ENCODE data around the gene NTF3.

NTF3 gene

DNA sequence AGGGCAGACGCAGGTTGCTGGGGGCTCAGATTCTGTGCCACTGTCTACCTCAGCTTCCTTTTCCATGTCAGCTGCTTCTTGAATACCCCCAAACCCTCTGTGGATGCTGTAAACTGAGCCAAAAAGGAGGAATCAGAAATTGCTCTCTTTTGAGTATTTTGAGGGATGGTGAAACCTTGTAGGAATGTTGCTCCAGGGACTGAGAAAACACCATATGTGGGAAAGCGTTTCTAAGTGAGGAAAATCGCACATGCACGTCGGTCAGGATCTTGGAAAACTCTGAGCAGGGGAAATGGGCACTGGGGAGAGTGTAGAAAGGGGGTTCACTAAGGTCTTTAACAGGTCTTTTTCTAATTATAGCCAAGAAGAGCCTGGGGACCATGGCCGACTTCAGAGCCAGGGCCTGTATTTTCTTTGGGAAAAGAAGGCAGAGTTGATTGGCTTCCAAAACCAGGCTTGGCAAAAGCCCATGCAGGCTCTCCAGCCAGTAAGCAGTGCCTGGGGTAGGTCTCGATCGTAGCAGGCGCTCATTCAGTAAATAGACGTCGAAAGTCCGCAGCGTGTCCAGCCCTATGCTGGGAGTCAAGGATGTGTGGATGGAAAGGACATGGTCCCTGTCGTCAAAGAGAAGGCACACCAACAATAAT lies 58.0 kb downstream of the NTF3 start:
- DNase-seq = no peak

DNA sequence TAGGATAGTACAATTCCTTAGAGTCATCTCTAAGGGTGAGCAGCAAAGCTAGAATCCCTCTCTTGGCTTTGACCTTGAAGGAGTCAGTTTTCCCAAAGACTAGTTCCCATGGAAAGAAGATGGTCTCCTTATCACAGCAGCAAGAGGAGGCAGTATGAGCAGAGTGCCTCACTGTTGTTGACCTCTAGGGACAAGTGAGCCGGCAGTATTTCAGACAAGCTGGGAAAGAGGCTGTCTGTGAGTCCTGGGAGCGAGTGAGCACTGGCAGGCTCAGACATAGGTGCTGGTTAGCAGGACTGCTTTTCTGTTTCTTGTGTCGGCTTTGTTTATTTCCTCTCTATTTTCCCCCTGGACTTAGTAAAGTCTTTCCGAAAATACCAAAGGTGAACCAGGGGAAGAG lies 60.7 kb downstream of the NTF3 start:
- no peak for DNase-seq

DNA sequence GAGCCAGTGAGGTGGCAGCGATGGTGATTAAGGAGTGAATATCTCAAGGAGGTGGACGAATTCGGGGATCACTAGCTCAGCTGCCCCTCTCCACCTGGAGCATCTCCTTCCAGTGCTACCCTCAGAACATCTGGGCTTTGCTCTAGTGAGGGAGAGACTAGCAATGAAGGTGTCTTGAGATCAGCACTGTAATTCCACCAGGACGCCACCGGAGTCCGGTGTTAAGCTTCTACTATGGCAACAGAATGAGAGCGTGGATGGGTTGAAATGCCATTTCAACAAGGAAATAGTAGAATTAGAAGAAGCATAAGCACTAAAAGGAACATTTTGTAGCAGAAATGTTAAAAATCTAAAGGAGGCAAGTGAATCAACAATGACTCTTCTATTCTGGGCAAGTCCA lies 61.1 kb downstream of the NTF3 start:
- no peak for DNase-seq

DNA sequence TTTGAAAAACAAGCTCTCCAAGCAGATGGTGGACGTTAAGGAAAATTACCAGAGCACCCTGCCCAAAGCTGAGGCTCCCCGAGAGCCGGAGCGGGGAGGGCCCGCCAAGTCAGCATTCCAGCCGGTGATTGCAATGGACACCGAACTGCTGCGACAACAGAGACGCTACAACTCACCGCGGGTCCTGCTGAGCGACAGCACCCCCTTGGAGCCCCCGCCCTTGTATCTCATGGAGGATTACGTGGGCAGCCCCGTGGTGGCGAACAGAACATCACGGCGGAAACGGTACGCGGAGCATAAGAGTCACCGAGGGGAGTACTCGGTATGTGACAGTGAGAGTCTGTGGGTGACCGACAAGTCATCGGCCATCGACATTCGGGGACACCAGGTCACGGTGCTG lies 62.4 kb downstream of the NTF3 start:
- DNase-seq = no peak

DNA sequence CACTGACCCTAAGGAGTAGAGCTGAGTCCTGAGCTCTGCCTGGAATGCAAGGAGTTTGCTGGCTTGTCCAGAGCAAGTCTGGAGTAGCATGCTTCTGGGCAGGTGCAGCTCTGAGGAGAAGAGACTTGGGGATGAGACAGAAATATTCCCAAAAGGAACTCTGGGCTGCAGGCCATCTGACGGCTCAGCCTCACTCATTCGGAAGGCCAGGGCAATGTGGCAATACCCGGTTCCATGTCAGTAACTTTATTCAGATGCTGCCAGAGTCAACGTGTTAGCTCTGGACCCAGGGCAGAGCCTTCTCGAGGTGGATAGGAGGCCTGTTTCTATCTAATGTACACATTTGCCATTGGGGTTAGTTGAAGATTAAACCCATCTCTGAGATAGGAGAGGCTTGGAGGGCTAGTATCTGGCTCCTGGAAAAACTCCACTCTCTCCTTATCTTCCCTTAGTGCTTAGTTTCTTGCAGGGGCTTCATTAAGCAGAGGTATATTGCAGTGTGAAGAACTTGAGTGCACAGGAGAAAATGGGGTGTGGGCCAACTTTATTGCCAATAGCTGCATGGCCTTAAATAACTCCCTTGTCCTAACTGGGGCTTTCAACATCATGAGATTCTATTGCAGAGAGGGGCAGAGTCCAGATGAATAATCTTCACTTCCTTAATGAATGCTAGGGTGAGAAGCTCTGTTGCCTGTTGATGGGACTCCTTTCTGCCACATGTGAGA lies 65.6 kb downstream of the NTF3 start:
- no peak for DNase-seq

DNA sequence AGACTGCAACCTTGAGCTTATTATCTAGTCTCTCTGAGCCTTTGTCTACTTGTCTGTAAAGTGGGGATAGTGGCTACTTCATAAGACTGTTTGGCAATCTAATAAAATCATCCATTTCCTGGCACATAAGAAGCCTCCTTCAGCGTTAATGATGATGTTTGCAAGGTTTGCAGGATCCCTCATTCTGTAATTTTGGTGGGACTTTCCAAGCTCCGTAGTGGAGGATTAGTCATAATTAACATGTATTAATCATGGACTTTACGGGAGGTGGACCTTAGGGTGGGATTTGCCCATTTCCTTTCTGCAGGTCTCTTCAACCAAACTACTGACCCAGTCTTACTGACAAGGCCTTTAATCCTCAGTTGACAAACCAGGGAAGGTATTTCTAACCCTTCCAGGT lies 66.2 kb downstream of the NTF3 start:
- no peak for DNase-seq

DNA sequence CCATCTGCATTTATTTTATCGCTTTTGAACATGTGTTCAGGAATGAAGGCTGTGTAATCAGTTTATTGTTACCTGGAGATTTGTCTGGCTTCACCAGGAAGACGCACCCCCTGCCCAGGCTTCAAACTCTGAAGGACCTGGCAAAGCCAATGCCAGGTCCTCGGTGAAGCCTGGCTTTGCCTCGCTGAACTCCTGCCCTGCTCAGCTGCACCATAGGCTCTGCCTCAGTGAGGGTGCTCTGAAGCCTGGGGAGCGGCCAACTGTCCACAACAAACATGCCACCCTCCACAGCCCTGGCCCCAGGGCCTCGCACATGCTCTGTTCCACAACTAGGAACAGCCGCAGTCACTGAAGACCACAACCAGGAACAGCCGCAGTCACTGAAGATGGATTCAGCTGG lies 66.9 kb downstream of the NTF3 start:
- no peak for DNase-seq

DNA sequence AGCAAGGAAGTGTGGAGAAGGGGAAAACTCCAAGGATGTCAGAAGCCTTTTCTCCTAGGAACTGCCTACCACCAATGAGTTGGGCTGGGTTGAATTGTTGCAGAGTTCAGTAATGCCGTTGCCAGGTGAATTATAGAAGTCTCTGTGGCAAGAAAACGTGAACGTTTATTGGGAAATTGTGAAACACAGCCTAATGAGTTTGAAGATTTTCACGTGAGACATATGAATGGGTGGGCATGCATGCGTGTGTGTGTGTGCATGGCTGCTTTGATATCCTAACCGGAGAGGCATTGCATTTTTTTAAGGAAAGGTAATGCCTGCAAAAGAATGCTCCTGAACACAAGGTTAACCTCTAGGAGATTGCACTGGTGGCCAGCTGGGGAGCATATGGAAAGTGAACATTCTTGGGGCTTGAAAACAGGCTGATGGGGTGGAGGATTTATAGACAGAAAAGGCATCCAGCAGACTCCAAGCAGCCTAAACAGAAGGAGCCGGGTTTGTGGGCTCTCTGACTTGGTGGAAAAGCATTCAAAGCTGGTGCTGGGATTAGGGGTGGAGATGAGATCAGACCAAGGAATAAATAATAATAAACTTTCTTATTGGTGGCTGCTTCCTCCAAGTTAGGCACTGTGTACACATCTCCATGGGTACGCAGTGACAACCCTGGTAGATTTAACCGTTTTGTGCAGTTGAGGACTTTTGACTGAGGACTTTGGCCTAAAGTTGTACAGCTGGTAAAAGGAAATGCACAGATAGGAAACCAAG lies 67.8 kb downstream of the NTF3 start:
- no peak for DNase-seq

DNA sequence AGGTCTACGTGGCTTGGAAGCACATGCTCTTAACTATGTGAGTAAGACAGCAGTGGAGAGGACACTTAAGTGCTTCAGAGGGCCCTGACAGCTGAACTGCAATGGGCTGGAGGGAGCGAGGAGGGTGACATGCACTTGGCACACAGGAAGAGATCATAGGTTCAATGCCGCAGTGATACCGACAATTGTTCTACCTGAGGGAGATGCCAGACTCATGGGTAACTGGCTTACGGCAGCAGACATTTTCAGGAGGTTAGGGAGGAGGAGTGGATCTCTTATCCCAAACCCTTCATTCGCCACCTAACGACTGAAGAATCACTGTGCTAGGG lies 68.4 kb downstream of the NTF3 start:
- no peak for DNase-seq

DNA sequence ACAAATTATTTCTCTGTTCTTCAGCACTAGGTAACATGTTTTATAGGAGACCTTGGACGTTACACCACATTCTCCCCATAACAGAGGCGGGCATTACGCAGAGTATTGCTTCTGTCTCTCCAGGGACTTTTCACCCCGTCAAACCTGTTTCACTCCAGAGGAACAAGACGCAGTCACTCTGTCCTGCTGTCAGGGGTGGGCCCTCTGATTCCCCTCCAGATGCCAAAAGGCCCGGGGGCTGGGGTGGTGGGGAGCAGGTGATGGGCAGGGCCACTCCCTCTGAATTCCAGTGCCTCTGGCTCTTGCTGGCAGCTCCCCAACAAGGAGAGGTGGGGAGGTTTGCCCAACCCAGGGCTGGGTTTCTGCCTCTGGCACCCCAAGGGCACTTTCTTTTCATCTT lies 71.9 kb downstream of the NTF3 start:
- DNase-seq = no peak

DNA sequence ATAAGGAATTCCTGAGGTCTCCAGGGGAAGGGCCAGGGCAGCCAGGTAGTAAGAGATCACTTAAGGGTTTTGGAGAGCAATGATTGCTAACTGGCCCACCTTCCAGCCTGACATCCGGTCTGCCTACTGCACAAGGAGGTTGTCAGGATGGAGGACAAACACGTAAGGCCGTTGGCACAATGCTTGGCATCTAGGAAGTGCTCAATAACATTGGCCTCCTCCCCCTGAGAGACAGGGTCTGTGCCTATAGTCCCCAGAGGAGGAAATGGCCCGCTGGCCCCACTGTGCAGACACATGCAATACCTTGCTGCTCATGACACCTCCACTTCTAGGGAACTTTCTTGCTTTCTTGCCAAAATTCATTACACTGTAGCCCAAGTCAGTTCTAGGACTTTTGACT lies 73.2 kb downstream of the NTF3 start:
- DNase-seq = no peak

DNA sequence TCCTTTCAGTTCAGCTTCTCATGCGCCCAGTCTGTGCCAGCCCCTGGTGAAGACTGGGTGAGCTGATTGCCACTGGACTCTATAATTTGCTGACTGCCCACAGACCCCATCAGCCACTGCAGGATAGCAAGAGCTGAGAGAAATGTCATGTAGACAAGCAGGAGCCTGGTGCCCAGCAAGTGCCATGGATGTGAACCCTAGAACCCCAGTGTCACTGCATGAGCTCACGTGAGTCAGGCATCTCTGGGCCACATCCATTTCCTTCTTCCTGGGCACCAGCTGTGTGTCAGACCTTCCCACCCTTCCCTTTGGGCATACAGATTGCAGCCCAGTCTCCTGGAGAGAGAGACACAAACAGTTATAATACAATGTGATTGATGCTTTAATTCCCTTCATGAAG lies 73.8 kb downstream of the NTF3 start:
- DNase-seq = no peak

DNA sequence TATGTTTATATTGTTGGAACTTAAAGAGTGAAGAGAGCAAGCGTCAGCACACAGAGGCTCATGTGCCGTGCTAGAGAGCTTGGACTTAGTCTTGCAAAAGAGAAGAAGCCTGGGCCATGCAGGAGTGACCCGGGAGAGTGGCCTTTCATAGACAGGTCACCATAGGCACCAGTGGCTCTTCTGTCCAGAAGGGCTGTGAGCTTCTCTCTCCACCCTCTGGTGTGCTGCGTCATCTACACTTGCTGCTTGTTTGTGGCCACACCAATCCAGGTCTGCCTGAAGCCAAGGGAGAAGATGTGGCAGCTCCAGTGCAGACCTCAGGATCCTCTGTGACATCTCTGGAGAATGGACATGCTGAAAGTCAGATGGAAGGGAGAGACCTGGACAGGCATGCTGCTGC lies 74.4 kb downstream of the NTF3 start:
- no peak for DNase-seq

DNA sequence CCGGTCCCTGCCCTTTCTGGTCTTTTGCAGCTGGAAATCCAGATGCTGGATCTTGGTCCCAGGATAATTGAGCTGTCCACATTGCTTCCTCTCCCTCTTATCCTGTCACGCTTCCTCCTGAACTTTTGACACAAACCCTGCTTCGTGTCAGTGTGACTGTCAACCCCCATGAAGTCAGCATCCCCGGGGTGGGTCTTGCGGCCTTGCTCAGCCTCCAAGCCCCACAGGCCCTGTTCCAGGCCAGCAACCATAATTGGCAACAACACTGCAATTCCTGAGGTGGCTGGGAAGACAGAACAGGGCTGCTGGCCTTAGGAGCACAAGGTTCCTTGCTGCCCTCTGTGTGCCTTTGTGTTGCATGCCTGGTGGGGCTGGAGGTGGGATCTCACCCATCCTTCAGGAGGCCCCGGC lies 74.9 kb downstream of the NTF3 start:
- no peak for DNase-seq

DNA sequence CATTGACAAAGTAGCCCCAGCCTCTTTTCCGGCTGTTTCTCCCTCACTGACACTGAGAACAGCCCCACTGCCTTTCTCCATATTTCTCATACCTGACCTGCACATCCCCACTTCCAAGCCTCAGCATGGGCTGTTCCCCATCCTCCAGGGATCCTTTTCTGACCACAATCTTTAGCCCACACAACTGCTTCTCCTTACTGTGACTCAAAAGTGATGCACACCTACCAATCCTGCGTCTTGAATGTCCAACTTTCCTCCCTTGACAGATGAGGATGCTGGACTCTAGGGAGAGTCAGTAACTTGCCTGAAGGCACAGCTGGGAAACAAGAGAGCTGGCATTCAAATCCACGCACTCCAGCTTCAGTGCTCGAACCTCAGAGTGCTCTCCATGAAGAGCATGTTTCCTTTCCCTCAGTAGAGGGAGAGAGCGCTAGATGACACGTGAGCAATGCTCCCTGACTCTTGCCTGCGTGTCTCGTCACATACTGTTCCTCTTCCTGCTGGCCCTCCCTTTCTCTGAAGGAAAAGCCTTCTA lies 75.6 kb downstream of the NTF3 start:
- no peak for DNase-seq

DNA sequence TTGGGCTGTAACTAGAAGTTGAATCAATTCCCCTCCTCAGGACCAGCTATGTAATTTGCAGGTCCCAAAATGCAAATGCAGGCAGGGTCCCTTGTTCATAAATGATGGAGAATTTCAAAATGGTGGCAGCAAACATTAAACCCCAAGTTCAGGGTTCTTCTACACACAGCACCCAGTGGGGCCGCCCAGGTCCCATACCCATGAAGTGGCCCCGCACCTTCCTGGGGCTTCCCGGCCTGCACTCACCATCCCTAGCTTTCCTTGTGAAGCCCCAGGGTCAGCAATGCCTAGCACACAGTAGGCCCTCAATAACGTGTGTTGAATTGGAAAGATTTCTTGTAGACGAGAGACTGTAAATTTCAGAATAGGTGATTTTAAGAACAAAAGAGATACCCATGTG lies 76.0 kb downstream of the NTF3 start:
- no peak for DNase-seq

DNA sequence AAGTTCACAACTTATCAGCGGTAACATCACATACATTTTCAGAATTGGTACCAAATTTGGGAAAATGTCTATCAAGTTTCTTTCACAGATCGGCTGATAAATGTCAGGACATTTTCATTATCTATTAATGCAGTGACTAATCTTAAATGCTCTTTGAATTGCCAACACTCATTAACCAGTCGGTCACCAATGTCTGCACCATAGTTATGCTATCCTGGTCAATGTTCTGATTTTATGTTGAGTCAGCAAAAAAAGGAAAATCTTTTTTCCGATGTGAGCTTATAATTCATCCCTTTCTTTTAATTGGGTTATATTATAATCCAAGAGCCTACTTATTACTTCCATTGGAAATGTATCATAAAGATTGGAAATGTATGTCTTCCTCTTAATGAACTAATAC lies 77.2 kb downstream of the NTF3 start:
- DNase-seq = no peak

DNA sequence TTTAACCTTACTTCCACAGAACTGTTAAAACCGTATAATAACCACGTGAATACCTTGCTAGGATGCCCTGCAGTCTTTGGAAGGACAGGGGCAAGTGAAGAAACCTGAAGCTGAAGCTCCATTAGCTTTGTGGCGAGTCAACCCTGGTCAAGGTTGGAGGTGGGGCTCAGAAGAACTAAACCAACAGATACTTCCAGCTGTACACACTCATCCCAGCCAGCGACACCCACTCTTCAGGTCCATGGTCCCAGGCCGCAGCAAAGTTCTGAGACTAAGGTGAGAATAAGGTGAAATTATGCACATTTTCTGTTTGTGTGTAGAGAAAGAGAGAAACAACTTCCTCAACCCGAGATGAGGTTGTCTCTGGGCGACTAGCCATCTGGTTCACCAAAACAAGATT lies 77.6 kb downstream of the NTF3 start:
- no peak for DNase-seq

DNA sequence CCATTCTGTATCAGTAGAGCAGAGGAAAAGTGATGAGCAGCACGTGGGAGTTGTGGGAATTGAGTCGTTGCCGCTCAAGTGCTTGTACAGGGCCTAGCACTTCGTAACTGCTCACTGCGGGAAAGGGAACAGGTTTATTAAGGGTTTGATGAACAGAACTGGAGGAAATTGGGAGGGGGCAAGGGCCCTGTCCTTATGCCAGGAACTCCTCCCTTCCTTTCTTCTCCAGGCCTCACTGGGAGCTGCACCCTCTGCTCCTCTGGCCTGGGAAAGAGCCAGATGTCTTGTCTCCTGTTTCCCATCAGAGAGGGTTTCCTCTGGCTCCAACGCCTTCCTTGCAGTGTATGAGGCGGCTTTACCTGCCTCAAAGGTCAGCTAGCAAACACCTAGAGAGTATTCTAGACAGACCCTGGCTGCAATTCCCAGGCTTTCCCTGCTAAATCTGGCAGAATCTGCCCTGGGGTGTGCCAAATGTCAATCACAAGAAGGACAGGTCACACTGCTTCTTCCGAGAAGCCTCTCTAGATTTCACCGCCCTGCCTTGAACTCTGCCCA lies 78.4 kb downstream of the NTF3 start:
- DNase-seq = no peak

DNA sequence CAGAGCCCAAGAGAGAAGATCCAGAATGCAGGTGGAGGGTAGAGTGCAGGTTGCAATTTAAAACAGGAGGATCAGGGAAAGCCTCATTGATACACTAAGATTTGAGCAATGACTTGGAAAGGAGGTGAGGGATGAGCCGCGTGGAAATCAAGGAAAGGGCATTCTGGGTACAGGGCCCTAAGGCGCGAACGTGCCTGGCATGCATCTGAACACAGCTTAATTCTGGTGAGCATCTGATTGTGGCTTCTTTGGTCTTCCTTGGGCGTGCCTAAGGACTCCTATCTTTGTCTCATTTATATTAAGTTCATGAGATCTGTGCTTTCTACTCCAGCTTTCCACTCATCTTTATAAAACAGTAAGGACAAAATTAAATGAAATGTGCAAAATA lies 79.3 kb downstream of the NTF3 start:
- DNase-seq = no peak

DNA sequence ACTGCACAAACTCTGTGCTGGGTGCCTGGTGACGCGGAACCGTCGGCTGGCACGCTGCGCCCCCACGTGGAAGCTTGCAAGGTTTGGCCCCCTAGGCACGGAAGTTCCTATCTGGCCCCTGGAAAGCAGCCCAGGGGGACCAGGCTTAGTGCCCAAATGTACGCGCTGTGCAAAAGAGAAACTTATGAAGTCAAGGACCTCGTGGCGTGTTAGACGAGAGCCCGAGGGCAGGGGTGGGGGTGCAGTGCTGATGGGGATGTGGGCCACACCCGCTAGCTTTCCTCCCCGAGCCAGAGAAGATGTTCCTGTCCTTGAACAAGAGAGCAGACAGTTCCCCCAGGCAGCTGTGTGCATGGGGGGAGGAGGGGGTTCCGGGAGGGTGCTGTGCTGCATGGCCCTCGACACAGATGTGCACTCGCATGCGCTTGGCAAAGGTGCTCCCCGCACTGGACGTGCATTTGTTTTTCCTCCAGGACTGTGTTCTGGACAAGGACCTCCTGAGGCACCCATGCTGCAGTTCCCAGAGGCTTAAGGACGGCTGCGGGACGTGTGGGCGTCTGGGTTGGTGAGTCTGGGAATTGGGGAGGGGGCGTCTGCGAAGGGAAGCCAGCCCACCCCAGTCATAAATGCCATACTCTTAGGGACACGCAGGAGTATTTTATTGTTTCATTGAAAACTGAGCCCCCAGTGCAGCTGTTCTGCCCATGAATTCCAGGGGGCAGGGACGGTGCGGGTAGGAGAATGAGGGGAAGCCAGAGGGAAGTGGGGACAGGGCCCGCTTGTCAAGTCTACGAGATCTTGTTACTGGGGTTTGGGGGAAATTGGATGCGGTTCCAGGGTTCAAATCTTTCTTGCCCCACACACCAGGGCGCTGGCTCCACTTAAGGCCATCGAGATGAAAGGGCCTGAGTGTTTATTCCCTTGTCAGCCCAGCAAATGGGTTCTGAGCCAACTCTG lies 80.0 kb downstream of the NTF3 start:
- no peak for DNase-seq

DNA sequence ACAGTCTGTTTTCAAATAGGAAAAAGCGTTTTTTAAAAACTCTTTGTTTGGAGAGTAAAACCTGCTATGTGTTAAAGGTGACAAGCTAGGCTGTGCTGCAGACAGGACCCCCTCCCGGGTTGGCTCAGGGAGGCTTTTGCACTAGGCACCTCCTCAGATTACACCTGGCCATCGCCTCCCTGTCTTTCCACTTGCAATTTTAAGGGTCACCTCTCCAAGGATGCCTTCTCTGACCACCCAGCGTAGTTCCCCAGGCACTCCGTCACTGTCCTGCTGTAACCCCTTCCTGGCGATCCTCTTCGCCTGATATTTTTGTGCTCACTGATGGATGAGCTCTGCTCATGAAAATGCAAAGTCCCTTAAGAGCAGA lies 80.7 kb downstream of the NTF3 start:
- DNase-seq = no peak

DNA sequence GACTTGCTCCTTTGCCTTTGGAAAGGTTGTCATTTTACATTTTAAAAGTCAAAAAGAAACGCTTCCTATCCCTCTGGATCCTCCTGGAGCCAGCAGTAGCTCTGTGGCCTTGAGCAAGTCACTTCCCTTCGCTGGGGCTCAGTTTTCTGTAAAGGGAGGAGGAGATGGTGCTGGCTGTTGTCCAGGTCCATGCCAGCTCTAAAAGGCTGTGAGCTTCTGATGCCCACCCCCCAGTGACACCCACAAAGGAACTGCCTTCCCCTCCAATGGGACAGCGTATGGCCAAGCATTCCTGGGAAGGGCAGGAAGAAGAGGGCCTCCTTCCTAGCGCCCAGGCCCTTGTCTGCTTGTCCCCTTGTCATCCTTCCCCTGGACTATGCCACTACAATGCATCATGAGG lies 81.5 kb downstream of the NTF3 start:
- DNase-seq = no peak
